Activated CD4-positive, CD25-positive, alpha-beta regulatory T cell treated with anti-CD3 and anti-CD28 coated beads, Interleukin-2, amount 50 U/mL, for 16 hours (primary cell): ENCODE data around the gene TRIML2.
"Not testable (repeated sequence)": the region's sequence is repeated elsewhere in the genome, so short reads cannot be mapped to it uniquely, and the experiment has no call there.

Source experiments
- DNase-seq: peaks from one replicate; pipeline ENCODE4 v3.0.0-alpha.2; 2020; ENCODE audit warnings: low read depth, low spot score

The TRIML2 gene

DNA sequence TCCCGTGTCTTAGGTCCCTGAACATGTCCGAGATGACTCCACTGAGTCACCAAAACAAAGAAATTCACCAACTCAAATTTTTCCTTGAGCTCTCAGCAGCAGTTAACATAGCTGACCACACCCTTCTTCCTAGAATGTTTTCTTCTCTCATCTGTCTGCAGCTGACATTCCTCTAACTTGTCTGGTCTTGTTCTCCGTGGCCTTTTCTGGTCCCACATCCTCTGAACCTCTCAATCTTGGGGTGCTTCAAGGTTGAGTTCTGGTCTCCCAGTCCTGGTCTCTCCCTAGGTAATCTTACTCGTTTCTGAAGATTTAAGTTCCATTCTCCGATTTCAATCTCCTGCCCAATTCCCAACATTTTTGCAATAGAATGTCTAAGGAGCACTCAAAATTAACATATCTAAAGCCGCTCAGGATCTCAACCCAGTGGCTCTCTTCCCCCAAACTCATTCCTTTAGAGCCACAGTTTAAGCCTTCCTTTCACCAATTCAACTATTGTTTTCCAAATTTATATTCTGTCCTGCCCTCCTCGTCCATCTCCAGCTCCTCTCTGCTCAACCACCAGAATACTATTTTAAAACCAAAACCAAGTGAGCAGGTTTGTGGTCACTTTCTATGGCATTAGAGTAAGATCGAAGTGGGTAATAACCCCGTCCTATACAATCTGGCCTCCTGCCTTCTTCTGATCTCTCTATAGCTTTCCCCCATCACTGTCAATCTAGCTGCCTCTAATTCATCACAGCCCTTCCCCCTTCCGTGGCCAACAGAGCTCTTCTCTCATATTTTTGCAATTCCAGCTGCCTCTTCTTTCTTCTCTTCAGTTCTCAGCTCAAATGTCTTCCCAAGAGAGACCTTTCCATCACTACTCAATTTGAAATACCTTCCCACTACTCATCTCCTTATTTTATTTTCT is 1.2 kb downstream of the TRIML2 start:
- no peak for DNase-seq

DNA sequence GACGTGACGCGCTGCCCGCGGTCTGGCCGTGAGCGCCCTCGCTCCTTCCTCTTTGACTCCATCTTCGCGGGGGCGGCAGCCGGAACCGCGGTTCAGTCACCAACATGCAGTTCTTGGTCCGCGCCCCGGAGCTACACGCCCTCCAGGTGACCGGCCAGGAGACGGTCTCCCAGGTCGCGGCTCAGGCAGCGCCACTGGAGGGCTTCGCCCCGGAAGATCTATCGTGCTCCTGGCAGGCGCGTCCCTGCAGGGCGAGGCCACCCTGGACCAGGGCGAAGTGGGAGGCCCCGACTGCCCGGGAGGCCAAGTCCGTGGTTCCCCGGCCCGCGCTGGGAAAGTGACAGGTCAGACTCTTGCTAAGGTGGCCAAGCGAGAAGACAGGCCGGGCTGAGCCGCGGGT is 2.9 kb downstream of the TRIML2 start:
- DNase-seq = no peak

DNA sequence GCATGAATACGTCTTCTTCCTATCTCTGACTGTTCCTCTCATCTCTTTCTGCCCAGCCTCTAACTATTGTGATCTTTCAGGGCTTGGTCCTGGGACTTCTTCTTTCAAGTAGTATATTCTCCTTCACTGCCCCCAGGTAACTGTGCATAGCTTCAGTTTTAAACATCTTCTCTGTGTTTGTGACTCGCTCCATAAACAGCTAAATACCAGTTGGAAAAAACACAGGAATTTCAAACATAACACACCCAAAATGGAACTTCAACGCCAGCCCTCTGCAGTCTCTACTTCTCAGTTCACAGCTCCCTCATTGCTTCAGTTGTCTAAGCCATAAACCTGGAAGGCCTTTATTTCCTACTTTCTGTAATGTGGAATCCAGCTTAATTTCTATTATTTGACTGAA is 16.6 kb downstream of the TRIML2 start:
- DNase-seq = no peak

DNA sequence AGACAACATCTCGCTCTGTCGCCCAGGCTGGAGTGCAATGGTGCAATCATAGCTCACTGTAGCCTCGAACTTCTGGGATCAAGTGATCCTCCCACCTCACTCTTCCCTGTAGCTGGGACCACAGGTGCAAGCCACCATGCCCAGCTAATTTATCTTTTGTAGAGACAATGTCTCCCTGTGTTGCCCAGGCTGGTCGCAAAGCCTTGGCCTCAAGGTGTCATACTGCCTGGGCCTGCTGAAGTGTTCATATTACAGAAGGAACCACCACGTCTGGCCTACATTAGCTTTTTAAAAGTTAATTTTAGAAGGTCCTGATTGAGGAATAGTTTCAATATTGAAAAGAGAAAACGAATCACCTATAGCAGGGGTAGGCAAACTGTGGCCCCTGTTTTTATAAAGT is 22.5 kb downstream of the TRIML2 start:
- no peak for DNase-seq

DNA sequence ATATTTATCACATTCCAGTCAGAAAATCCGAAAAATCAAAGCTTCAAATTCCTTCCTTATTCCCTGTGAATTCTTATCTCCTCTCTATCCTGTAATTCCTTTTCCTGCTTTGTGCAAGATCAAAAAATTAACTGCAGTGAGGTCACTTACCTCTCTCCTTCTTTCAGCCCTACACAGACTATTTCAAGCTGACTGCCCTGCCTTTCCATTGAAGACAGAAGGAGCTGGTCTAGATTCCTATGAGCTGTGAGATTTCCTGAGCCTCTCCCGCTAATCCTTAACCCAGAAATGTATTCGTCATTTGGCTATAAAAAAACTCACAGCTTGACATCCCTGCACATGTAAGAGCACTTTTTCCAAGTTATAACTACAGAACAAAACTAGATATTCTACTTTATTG is 26.6 kb downstream of the TRIML2 start:
- DNase-seq = no peak

DNA sequence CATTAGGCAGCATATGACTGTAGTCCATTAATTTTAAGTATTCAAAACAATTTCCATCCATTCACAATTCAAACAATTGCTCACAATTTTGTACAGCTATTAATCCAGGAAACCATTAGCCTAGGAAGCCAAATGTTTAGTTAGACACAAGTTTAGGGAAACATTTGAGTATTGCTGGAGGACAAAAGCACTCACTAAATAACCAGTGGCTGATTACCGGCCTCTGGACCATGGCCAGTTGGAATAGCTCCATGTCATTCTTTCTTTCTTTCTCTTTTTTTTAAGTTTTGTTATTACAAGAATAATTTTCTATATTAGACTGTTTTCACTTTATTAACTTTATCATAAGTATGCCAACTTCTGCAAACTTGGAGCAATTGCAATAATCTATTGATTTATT is 31.3 kb downstream of the TRIML2 start:
- DNase-seq = no peak

DNA sequence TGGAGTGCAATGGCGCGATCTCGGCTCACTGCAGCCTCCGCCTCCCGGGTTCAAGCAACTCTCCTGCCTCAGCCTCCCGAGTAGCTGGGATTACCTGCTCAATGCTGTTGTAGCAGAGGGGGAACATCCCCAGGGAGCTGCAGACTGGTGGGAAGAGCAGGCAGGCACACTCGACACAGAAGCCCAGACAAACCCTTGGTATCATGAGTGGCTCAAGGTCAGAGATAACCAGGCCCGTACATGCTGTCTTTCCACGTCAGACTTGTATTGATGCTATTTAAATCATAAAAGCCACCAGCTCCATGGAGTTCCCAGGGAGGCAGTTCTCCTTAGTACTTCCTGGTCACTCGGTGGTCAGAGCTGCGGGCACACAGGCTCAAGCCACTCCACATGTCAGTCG is 33.2 kb downstream of the TRIML2 start:
- DNase-seq = no peak

DNA sequence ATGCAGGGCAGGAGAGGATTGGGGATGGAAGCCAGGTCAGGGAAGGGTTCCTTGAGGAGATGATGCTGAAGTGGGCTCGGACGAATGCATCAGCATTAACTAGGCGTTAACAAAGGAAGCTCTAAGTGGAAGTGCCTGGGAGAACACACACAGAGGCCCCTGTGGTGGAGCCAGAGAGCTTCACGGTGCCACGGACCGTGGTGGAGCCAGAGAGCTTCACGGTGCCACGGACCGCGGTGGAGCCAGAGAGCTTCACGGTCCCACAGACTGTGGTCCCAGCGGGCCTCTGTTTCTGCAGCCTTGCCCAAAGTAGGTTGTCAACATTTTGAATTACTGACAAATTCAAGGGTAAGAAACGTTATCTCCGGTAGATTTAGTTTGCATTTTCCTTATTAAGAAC is 48.3 kb downstream of the TRIML2 start:
- DNase-seq = no peak

DNA sequence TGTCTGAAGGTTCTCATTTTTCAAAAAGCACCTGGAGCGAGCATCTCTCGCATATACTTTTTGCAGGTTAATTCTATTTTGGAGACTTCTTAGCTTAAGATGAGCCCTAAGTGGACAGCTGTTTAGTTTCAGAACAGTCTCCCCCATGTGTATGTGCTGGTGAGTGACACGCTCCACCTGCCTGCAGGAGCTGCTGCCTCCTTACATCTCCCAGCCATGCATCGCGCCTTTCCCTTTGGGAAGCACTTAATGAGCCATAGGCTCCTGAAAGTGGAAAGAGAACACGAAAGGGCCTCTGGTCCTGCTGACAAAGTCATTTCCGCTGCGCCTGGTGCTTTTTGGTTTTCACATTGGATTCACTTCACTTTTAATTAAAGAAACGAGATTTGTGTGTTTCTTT is 56.1 kb downstream of the TRIML2 start:
- DNase-seq = no peak

DNA sequence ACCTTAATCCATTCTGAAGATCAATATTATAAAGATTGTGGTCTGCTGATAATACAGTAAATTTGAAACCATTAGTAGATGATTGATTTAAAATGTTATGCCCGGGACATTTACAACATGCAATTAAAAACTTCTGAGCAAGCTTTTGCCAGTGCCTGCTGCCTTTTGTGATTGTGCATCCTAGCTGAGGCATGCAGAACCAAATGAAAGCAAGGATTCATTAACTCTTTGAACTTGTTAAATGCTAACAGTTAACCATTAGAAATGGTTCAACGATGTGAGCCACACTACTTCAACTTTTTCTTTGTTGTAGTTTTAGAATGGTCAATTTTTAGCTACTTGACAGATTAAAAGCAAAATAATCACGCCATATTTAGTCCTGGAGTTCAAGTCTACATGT is 62.7 kb downstream of the TRIML2 start:
- DNase-seq = no peak

DNA sequence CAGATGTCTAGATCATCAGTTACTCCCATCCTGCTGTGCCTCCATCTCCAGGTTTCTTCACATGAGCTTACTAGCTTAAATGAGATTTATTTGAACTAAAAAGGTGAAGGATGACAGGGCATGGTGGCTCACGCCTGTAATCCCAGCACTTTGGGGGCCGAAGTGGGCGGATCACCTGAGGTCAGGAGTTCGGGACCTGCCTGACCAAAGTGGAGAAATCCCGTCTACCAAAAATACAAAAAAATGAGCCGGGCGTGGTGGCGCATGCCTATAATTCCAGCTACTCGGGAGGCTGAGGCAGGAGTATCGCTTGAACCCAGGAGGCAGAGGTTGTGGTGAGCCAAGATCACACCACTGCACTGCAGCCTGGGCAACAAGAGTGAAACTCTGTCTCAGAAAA is 63.9 kb downstream of the TRIML2 start:
- DNase-seq = not testable (repeated sequence)

DNA sequence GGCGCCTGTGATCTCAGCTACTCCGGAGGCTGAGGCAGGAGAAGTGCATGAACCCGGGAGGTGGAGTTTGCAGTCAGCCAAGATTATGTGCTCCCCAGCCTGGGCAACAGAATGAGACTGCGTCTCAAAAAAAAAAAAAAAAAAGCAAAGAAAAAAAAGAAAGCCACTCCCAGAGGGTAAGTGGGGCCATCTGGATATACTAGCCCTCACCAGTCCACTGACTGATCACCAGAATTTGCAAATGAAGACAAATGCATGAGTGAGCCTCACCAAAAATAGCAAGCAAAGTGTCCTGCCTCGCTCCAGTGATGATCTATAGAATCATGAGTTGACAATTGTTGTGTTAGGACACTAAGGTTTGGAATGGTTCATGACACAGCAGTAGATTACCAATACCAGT is 66.2 kb downstream of the TRIML2 start:
- DNase-seq = no peak

DNA sequence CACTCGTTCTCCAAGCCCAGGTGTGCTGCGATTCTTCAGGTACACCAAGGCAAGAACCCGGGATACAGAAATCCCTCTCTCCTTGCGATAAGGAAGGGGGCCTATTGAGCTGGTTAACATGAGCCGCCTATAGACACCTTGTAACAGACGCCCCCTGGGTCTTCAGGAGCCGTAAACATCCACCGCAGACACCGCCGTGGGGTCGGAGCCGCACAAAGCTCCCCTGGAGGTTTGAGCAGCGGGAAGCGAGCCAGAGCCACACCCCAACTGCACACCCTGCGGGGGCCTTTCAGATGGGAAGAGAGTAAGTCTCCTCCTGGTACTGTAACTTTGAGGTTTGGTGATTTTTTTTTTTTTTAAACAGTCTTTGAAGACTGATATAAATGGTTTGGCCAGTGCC is 67.2 kb downstream of the TRIML2 start:
- no peak for DNase-seq

DNA sequence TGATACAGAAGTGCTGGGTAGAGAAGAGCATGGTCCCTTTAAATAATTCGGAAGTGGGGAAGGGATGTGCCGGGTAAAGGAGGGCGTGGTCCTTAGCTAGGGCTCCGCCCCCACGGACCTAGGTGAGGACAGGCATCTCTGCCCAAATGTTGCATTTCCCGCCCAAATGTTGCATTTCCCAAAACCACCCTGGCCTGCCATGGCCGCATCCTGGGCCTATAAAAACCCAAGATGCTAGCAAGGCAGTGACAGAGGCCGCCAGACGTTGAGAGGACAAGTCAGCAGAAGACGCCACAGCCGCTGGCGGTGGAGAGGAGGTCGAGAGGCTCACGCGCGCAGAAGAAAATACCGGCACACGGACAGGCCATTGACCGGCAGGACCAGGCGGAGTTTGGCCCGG is 67.7 kb downstream of the TRIML2 start:
- DNase-seq = no peak
